ENCODE measurements around the gene C3orf18.

GRCh38 chr3:50563867-50564266 is 3.7 kb downstream of the C3orf18 start:
- TF ChIP-seq ZSCAN30 (tag by site-specific recombination; IDR thresholded peaks at IDR 0.05) (no peak), CTCF (tag by site-specific recombination; IDR thresholded peaks at IDR 0.05) (no peak), ZNF639 (tag by site-specific recombination; IDR thresholded peaks at IDR 0.05) (no peak), REST (tag by site-specific recombination; IDR thresholded peaks at IDR 0.05) (no peak), ZNF621 (tag by site-specific recombination; IDR thresholded peaks at IDR 0.05) (no peak)

Measured in HEK293 (cell line).